ENCODE measurements around the gene IFFO2. TPM values are rescaled to one million over a fixed set of nuclear protein-coding genes. Genes with fewer than 3 reads are reported as not detected.

The IFFO2 gene
- polyA plus RNA-seq, 1 of the 3 experiments (the other 2 are of a cell fraction) = 10.5 TPM

- CTCF ChIA-PET = interaction anchor here (0.9 to 1.3 kb wide), 3 partner anchors 9 to 26 kb away, joined by 3 to 11 read pairs (median 4); no protein-coding TSS in a partner anchor
- Histone ChIP-seq H3K9me2 (no peaks in the 10 kb centered on the region), H2AFZ (ENCODE audit: low read depth) (no peak overlapping the region), H3K36me3 (replicated peaks in 1 of 2; ENCODE audit: control insufficient read depth in 1 of 2, insufficient read depth in 2 of 2, low read length in 1 of 2) (no peaks in the 10 kb centered on the region), H3K79me2 (ENCODE audit: insufficient read depth) (peaks cover 78% of the 10 kb centered on the region), H3K9me3 (no peaks in the 10 kb centered on the region), H3K4me1 (ENCODE audit: control insufficient read depth in 1 of 2, insufficient read depth in 2 of 2, low read depth in 1 of 2, low read length in 1 of 2) (peaks cover 20 to 39% of the 10 kb centered on the region in 2 experiments; a peak in 2 of 4 replicates), H3K27ac (ENCODE audit: low read depth in 2 of 2, low read length in 1 of 2) (no peak overlapping the region), H3K27me3 (ENCODE audit: insufficient read depth) (no peaks in the 10 kb centered on the region), H3K4me3 (ENCODE audit: low read depth in 2 of 2, low read length in 1 of 2) (no peak overlapping the region), H3K9ac (no peak overlapping the region), H3F3A (replicated peaks; ENCODE audit: insufficient read depth) (peaks cover 3% of the 10 kb centered on the region), H4K20me1 (ENCODE audit: insufficient read depth) (no peaks in the 10 kb centered on the region), H3K4me2 (no peak overlapping the region)
- TF ChIP-seq GATA2 (CRISPR knock-in tag; IDR thresholded peaks at IDR 0.05) = no peak
- no peak for TF ChIP-seq POLR2AphosphoS5 (IDR thresholded peaks at IDR 0.05; ENCODE audit: low read depth, low read length)
- no peak for TF ChIP-seq ZBTB33 (IDR thresholded peaks at IDR 0.05; ENCODE audit: borderline replicate concordance, low read depth)
- TF ChIP-seq RFX5 (IDR thresholded peaks at IDR 0.05; ENCODE audit: low read length) = no peak
- no peak for TF ChIP-seq ELF1 (IDR thresholded peaks at IDR 0.05)
- no peak for TF ChIP-seq CTCF (IDR thresholded peaks at IDR 0.05)
- TF ChIP-seq MAX (IDR thresholded peaks at IDR 0.05; ENCODE audit: low read depth) = no peak
- no peak for TF ChIP-seq REST (IDR thresholded peaks at IDR 0.05; ENCODE audit: low read depth, low read length)
- TF ChIP-seq MEF2A (IDR thresholded peaks at IDR 0.05; ENCODE audit: borderline replicate concordance, low read depth) = no peak
- no peak for TF ChIP-seq IRF3 (IDR thresholded peaks at IDR 0.05; ENCODE audit: low read depth, low read length)
- no peak for TF ChIP-seq SIN3A (IDR thresholded peaks at IDR 0.05; ENCODE audit: borderline replicate concordance, low read depth, low read length)
- TF ChIP-seq JUND (IDR thresholded peaks at IDR 0.05) = no peak
- no peak for TF ChIP-seq TAF1 (IDR thresholded peaks at IDR 0.05; ENCODE audit: borderline replicate concordance, low read depth, low read length)
- TF ChIP-seq CHD2 (IDR thresholded peaks at IDR 0.05; ENCODE audit: low read length, partially characterized antibody) = no peak
- no peak for TF ChIP-seq PBX3 (IDR thresholded peaks at IDR 0.05)
- TF ChIP-seq RCOR1 (IDR thresholded peaks at IDR 0.05; ENCODE audit: low read length) = no peak
- TF ChIP-seq FOSL2 (IDR thresholded peaks at IDR 0.05; ENCODE audit: borderline replicate concordance, low read depth) = no peak
- TF ChIP-seq TEAD4 (IDR thresholded peaks at IDR 0.05; ENCODE audit: borderline replicate concordance, insufficient read depth) = no peak
- TF ChIP-seq RXRA (IDR thresholded peaks at IDR 0.05; ENCODE audit: borderline replicate concordance, low read depth) = no peak
- no peak for TF ChIP-seq USF2 (IDR thresholded peaks at IDR 0.05; ENCODE audit: borderline replicate concordance, low read depth, low read length)
- 60% methylated on average over 1 of the region's 2 CpGs for WGBS (ENCODE audit: low lambda C conversion rate)
- POLR2A ChIA-PET = no interaction called here
- DNase-seq = peak; percentile 77
Observed at GRCh38 chr1:18938707-18939070, 17.8 kb downstream of the IFFO2 start.

All from SK-N-SH (cell line).